Stimulated activated CD4-positive, alpha-beta T cell treated with anti-CD3 and anti-CD28 coated beads, Interleukin-1b, Interleukin-23, amount 100 ng/mL, for 4 hours (primary cell): Measurements from ENCODE around the gene CSNK2A1.
"Not testable (repeated sequence)": the region's sequence is repeated elsewhere in the genome, so short reads cannot be mapped to it uniquely, and the experiment has no call there.

ENCODE experiments used
- DNase-seq, 2 donors: peaks; one replicate each; pipeline ENCODE4 v3.0.0-alpha.2; 2020; ENCODE audit warnings: low read depth in 2 of 2

CSNK2A1 gene

DNA sequence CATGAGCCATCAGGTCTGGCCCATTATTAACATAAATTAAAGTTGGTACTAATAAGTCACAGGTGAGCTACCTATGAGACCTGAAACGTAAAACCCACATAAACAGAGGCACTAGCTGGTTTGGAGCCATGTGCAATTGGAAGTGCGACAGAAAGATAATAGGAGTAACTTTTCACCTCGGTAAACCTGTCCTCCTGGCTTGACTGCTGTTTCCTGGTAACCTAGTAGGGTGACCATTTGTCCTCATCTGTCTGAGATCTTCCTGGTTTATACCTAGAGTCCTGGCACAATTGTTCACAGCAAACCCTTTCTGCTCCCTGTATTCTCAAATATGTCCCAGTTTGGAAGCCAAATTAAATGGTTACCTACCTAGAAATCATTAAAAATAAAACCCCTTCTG, 88.6 kb downstream of the CSNK2A1 start:
- no peak for DNase-seq

DNA sequence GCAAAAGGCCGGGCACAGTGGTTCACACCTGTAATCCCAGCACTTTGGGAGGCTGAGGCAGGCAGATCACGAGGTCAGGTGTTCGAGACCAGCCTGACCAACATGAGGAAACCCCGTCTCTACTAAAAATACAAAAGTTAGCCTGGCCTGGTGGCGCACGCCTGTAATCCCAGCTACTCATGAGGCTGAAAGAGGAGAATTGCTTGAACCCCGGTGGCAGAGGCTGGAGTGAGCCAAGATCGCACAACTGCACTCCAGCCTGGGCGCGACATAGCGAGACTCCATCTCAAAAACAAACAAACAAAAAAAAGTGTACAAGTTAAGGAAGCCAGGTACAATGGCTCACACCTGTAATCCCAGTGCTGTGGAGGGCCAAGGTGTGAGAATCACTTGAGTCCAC, 91.6 kb downstream of the CSNK2A1 start:
- DNase-seq = not testable (repeated sequence)

DNA sequence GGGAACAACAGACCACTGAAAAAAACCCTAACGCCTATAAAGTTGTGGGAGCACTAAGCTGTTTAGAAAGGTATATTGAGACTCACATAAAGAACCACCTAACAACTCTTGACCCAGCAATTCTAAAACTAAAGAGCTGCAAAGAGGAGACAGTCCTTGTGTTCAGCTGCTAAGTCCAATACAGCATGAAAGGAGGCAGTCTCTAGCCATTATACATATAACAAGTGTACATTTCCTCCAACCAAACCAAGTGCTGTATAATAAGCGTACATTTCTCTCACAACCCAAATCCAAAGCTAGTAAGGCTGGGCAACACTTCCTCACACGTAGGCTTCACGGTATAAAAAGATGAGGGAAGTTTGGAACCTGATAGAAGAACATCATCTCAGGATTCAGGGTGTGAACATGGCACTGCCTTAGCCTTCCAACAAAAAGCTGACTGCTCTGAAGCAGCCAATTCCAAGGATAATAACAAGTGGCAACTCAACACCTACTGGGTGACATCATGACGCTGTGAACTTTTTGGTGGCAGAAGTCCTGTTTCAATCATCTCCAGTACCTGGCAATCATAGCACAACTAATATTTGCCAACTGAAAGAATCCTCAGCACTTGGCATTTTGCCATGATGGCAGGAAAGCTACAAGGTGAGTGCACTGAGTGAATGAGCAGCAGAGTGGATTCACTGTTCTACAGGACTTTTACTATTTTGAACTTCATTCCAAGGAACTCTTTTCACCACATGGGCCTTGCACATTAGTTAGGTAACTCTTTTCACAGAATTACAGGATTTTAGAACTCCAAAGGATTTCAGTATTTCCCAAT, 97.9 kb downstream of the CSNK2A1 start:
- DNase-seq = no peak

DNA sequence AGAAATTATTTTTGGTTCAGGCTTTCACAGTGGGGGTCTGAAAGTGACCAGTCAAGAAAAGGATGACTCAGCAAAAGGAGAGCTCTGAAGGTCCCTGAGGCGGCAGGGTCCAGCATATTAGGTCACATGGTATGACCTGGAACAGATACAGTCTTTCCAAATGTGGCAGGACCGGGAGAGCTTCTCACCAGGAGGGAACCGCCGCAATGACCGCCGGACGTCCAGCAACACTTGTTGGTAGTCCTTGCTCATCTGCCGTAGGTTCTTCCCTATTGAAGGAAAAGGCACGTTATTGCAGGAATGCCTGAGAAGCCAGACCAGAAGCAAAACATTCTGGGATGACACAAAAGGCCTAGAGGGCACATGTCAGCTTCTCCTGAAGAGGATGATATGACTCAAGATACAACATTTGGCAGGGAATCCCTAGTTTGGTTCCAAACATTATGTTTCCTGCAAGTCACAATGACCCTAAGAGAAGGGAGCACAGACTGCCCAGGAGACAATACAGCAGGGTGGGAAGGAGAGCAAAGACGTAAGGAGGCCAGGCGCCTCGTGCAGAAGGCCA, 98.6 kb downstream of the CSNK2A1 start:
- DNase-seq = no peak

DNA sequence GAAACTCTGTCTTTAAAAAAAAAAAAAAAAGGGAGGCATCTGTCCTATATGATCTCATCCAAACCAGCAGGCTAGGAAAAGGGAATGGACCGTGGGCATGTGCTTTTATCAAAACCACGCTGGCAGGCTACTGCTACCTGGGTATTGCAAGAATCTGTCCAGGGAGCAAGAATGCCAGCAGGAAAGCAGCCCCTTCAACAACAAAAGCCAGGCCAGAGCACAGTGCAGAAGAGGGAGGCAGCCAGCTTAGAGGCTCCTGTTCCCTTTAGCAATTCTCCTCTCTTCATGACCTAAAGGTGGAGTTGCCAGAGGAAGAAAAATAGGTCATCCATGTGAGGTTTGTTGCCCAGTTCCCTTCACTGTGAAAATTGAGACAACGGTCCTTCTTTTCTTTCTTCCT, 99.5 kb downstream of the CSNK2A1 start:
- no peak for DNase-seq

DNA sequence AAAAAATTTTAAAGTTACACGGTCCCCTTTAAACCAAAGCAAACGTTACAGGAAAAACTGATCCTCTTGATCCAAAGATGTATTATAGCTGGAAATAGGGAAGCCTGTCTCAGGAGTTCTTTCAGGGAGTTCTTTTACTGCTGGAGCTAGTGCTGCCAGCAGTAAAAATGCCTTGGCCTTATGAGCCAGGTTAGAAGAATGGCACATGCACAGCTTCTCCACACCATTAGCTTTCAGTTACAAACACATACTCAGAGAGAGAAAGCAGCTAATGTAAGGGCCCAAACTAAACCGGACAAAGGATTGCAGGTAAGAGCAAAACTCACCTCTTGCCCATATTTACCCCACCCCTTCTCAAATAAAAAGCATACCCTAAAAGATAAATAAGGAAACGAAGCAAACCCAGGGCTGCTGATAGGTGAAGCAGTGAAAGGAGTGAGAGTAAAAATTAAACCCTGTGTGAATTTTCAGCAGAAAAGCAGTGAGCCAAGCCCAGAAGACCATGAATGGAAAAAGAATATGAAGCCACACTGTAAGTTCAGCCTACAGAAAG, 100.3 kb downstream of the CSNK2A1 start:
- DNase-seq = no peak

DNA sequence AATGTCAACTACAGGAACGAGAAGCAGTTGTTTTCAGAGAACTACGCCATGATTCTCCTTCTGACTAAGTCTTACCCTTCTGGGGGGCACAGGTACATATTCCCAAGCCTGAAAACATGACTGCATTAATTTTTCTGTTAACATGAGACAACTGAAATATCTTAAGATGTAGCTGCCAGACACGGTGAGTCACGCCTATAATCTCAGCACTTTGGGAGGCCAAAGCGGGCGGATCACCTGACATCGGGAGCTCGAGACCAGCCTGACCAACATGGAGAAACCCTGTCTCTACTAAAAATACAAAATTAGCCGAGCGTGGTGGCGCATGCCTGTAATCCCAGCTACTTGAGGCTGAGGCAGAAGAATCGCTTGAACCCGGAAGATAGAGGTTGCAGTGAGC, 103.0 kb downstream of the CSNK2A1 start:
- DNase-seq = no peak

DNA sequence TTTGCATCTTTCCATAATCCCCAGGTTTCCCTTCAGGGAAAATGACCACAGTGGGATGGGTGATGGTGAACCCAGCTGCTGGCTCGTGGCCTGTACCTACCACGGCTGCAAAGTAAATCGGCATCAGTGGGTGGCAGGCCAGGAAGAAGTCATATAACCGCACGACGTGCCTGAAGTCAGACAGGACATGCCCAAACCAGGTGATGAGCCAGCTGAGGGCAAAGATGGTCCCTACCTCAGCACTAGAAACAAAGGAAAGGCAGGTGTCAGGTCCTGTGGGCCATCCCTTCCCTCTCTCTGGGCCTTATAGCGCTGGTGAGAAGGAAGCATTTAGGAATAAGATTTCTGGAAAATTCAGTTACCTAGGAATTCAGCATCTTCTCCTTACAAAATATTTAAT, 103.4 kb downstream of the CSNK2A1 start:
- no peak for DNase-seq

DNA sequence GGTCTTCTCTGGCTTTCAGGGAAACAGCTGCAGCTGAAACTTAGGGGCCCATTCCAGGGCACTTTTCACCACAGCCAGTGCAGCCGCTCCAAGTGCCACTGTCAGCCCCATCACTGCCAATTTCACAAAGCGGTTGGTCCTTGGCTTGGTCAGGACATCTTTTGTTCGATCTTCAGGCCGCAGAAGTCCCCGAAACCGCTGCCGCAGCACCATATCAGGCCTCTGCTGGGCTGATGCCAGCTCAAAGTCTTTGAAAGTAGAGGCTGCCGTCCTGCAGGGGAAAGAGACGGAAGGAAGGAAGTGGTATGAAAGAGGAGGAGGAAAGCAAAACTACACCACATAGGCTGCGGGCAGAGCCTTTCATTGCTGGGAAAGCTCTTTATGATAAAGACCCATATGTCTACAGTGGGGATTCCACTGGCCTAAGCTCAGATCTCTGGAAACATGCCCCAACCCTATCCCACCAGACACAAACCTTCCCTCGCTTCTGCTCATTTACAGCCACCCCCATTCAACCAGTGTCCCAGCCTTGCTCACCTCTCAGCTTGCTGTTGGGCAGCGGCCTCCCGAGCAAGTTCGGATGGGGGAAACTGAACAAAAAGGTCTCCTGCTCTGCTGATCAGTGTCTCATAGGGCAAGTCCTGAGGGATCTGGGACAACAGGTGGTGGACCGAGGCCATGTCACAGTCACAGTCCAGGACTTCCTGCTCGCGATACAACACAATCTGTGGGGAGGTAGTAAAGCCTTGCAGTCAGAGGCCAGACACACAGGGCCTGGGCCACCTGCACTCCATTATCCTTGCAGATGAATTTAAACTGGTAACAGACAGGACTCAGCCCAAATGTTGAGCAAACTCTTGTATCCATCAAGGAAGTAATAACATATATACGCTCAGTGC, 104.8 kb downstream of the CSNK2A1 start:
- DNase-seq = peak in 1 of 2 donors; percentile 31

DNA sequence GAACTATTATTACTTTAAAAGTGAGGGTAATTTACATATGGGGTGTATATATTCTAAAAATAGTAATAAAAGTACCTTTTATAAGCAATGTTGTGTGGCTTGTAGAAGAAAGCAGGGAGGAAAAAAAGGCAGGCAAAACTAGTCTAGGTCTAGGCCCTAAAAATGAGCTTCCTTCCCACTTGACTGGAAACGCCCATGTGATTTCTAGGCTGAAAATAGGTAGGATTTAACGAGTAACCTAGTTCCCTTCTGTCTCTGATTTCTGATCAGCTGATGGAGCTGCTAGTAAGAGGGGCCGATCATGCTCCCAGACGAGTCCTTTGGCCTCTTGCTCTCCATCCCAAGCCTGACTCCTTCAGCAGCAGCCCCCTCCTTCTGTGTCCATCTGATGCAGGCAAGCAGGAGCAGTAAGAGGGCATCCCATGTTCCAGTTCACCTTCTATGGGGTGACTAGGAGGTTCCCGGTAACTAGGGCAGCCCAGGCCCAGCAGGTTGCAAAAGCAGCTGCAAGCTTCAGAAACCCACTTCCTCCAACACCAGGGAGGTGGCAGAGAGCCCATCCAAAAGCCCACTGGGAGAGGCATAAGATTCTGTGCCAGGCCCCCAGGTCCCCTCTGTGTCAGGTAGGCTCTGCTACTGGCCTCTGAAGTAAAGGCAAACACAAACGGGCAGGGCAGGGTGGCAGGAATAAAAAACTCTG, 105.7 kb downstream of the CSNK2A1 start:
- no peak for DNase-seq

DNA sequence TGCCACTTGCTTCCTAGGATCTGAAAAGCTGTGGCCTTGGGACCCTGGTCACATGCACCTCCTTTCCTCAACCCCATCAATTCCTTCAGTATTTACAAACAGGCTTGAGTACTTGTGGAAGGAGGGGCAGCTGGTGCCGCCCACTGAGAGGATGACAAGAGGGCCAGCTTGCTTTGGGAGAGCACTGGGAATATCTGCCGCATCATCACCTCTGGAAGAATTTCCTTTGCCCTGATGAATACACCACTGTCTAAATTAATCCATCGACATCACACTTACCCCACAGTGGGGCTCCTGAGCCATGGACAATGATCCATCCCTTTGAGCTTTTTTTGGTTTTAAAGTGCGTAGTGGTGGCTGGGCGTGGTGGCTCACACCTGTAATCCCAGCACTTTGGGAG, 107.1 kb downstream of the CSNK2A1 start:
- DNase-seq = no peak

DNA sequence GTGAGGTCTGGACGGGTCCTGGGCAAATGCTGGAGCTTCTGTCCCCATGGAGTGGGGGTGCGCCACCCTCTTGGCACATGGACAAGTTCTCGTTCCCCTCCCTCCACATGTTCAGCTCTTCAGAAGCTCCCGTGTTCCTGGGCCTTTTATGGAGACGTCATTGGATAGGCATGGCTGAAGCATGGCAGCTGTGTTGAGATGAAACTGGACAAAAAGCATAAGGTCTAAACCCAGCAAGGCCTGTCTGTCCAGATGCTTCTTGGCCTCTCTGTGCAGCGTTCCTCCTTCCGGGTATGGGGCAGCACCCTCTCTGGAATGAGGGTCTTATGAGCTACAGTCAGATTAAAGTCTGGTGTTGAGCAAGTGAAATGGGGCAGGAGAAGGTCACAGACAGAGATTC, 108.0 kb downstream of the CSNK2A1 start:
- no peak for DNase-seq

DNA sequence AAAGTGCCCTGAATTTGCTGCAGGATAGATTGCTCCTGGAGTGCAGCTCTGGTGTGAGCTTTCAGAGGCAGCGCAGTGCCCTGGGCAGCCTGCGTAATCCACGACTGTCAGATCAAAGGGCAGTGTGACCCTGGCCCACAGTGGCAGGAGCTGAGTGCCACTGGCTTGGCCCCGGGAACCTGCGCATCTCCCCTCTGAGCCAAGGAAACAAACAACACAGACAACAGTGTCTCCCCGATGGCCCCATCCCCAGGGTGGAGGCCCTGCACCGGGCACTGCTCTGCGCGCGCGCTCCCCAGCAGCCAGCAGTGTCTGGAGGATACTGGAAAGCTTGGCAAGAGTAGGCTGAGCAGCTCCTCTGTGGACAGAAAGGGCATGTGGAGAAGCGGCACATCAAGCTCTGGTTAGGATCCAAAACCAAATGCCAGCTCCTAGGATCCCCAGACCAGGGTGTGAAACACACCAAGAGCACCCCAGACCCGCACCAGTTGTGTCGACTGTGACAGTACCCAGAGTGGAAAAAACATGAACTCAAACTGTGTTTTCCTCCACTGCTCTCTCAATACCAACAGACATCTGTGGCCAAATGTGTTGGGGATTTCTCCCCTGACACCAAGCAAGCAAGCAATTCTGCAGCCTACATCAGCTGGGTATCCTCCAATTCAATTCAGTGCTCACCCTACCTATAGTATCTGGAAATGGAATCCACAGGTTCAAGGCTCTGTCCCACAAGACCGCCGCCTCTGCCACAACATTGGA, 108.8 kb downstream of the CSNK2A1 start:
- no peak for DNase-seq

DNA sequence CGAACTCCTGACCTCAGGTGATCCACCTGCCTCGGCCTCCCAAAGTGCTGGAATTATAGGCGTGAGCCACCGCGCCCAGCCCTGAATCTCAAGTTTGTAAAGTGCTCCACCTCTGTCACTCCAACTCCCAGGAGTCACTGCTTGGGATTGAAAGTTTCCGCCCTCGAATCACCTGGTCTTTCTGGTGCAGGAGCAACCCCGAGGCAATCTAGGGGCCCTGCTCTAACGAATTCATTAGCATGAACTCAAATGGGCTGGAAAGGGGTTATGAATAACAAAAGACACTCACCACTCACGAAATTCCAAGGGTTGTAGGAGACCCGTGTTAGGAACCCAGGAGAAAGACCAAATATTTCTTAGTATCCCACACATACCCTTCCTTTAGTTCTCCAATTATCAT, 109.4 kb downstream of the CSNK2A1 start:
- DNase-seq = no peak

DNA sequence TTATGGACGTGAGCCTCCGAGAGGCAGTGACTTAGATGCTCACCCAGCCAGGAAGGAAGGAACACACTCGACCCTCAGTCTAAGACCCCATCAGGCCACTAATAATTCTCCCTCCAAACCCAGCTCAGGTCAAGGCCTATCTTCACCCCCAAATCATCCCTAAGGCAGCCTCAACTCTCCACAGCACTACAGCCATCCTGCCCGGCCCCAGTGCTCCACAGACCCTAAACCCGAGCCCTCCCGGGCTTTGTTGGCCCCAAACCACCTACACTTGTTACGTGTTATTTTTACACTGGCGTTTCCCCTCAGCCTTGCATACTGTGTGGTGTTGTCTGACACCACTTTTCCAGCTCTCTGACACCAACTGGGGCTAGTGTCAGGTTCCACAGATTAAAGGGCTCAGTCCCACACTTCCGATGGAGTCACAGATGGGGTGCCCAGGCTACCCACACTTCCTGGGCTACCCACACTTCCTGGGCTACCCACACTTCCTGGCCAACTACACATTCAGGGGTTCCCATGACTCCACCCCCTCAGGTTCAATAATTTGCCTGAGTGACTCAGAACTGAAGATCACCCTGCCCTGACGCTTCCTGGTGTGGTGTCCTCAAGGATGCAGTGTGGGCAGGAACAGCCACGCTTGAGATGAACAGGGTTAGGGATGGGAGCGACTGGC, 110.2 kb downstream of the CSNK2A1 start:
- DNase-seq = peak; percentile 33 to 72

DNA sequence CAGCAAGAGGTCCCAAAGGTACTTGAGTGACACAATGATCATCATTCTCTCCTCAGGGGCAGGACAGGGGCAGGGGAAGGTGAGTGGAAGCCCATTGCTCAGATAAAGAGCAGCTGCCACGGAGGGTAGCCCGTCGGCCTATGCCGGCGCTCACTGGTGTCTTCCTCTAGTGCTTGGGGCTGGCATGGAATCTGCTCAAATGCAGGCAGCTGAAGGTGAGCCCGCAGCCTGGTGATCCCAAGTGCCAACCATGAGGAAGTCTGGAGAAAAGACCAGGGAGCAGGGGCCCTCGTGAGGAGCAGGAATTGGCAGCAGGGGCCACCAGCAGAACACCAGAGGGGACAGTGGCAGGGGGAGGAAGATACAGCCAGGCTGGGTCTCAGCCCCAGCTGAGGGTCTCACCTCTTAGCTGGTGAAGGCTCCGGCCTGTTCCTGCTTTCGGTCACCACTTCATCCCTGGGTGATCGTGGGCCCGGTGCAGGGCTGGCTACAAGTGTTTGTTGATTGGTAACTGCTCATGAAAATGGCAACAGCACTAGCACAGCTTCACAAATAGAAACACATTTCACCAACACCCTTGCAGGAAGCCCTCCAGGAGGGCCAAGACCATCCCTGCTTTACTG, 110.8 kb downstream of the CSNK2A1 start:
- no peak for DNase-seq

DNA sequence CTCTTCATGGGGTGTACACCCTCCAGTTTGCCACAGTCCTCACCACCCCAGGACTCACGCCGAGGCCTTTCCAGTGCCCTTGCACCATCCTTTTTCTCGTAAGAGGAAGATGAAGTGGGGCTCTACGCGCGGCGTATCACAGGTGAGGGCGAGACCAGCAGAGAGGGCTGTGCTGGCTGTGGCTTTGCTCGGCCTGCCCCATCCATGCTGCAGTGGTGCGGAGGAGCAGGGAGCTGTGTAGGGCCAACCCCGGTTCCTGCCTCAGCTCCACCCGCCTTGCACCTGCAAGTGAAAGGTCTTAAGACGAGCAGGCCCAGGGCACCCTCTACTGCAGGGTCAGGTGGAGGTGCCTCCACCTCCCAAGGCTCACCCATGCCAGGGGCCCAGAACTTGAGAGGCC, 111.4 kb downstream of the CSNK2A1 start:
- no peak for DNase-seq

DNA sequence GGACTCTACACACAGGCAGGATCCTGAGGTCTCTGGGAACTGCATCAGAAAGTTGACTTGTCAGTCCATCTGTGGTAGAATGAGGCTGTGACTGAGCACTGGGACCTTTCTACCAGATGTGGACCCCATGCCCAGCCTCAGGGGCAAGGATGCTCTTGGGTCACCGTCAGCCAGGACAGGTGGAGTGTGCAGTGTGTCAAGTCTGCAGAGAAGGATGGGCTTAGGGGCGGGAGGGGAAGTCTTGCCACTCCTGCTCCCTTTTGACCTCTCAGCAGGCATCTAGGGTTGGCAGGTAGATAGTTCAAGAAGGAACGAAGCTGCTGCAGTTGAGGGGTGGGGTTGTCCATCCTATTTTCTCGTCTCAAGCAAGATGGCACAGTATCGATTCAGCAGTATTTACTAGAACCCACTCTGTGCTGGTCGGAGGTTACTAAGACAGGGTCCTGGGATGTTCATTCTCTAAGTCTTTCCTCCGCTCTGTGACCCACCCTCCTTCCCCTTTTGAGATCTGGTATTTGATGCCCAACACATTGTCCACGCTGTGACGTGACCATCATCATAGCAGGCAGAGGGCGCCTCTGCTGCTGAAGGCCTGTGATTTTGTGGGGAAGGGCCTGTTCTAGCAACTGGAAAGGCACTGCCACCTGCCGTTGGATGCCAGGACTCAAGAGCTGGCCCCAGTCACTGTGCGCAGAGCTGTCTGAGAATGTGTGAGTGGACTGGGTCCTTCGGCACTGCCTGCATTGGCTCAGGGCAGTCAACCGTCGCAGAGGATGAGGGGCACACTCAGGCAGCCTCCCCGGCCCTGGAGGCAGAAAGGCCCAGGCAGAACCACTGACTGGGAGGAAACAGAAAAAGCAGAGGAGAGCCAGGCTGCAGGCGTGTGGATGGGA, 112.3 kb downstream of the CSNK2A1 start:
- no peak for DNase-seq
